Parathyroid adenoma (tissue), 2 donors: ENCODE measurements around the gene RPH3AL.
"Not testable (repeated sequence)": the region's sequence is repeated elsewhere in the genome, so short reads cannot be mapped to it uniquely, and the experiment has no call there.

Experiments
- H2AFZ ChIP-seq: fragments of 300-600 bp; sonication (generic); one replicate; pipeline ENCODE4 v1.7.0; 2017; ENCODE audit warnings: antibody characterized with exemption, mild to moderate bottlenecking
- H3K27ac ChIP-seq: fragments of 300-600 bp; sonication (generic); one replicate; pipeline ENCODE4 v1.7.0; 2017
- H3K27me3 ChIP-seq: fragments of 300-600 bp; sonication (generic); one replicate; pipeline ENCODE4 v1.7.0; 2017; ENCODE audit warnings: low read length; ENCODE audit not compliant: control insufficient read depth, insufficient read depth
- H3K36me3 ChIP-seq: fragments of 300-600 bp; sonication (generic); one replicate; pipeline ENCODE4 v1.7.0; 2017; ENCODE audit warnings: low read length; ENCODE audit not compliant: control insufficient read depth, insufficient read depth
- H3K4me1 ChIP-seq: fragments of 300-600 bp; sonication (generic); one replicate; pipeline ENCODE4 v1.7.0; 2017; ENCODE audit warnings: control low read depth
- H3K4me2 ChIP-seq: fragments of 300-600 bp; sonication (generic); one replicate; pipeline ENCODE4 v1.7.0; 2017; ENCODE audit warnings: low read length
- H3K4me3 ChIP-seq: fragments of 300-600 bp; sonication (generic); one replicate; pipeline ENCODE4 v1.7.0; 2017; ENCODE audit warnings: low read depth, low read length
- H3K79me2 ChIP-seq: fragments of 300-600 bp; sonication (generic); one replicate; pipeline ENCODE4 v1.7.0; 2017; ENCODE audit warnings: control low read depth
- H3K9ac ChIP-seq: fragments of 300-600 bp; sonication (generic); one replicate; pipeline ENCODE4 v1.7.0; 2017; ENCODE audit warnings: mild to moderate bottlenecking
- H3K9me3 ChIP-seq: fragments of 300-600 bp; sonication (generic); one replicate; pipeline ENCODE4 v1.7.0; 2017; ENCODE audit warnings: low read length; ENCODE audit not compliant: control insufficient read depth
- TF ChIP-seq, protein P1 (sequence below): fragments of 300-600 bp; sonication (generic); IDR thresholded peaks from one replicate; pipeline ENCODE4 v1.7.0; 2017; ENCODE audit warnings: antibody characterized with exemption, mild to moderate bottlenecking
- donor health status: primary hyperparathyroidism.

Gene RPH3AL

DNA sequence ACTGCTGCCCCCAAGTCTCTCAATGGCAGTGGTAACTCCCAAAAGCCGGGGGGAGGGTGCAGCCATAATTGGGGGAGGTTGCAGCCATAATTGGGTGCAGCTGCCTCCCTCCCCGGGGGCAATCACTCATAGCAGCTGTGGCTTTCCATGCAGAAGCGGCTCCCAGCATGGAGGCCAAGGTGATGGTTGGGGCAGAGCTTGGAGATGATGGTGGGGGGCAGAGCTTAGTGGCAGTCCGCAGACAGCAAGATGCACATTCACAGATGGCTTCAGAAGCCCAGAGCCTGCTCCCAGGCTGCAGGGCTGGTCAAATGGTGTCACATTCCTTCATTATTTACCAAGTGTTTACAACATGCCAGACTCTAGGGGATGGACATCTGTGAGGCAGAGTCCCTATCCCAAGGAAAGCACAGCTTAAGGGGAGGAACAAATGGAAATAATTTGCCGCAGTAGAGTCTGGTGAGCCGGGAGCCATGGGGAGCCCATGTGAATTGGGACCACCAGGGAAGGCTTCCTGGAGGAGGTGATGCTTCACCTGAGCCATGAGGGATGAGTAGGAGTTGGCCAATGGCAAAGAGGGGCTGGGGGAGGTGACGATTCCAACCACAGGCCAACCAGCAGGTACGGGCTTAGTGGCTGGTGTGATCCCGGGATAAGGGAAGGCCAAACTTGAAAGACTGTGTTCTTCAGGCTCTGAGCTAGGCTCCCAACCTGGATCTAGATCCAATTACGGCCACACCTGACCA, 179.3 kb downstream of the RPH3AL start:
- Histone ChIP-seq H3K9me3 (no peaks in the 10 kb centered on the region), H3K79me2 (no peaks in the 10 kb centered on the region), H2AFZ (no peak overlapping the region), H3K9ac (no peak overlapping the region), H3K4me2 (no peak overlapping the region), H3K4me3 (no peak overlapping the region), H3K27ac (no peak overlapping the region), H3K27me3 (no peaks in the 10 kb centered on the region), H3K4me1 (no peaks in the 10 kb centered on the region), H3K36me3 (no peaks in the 10 kb centered on the region)
- TF ChIP-seq, protein P1, sequence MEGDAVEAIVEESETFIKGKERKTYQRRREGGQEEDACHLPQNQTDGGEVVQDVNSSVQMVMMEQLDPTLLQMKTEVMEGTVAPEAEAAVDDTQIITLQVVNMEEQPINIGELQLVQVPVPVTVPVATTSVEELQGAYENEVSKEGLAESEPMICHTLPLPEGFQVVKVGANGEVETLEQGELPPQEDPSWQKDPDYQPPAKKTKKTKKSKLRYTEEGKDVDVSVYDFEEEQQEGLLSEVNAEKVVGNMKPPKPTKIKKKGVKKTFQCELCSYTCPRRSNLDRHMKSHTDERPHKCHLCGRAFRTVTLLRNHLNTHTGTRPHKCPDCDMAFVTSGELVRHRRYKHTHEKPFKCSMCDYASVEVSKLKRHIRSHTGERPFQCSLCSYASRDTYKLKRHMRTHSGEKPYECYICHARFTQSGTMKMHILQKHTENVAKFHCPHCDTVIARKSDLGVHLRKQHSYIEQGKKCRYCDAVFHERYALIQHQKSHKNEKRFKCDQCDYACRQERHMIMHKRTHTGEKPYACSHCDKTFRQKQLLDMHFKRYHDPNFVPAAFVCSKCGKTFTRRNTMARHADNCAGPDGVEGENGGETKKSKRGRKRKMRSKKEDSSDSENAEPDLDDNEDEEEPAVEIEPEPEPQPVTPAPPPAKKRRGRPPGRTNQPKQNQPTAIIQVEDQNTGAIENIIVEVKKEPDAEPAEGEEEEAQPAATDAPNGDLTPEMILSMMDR: no peak

DNA sequence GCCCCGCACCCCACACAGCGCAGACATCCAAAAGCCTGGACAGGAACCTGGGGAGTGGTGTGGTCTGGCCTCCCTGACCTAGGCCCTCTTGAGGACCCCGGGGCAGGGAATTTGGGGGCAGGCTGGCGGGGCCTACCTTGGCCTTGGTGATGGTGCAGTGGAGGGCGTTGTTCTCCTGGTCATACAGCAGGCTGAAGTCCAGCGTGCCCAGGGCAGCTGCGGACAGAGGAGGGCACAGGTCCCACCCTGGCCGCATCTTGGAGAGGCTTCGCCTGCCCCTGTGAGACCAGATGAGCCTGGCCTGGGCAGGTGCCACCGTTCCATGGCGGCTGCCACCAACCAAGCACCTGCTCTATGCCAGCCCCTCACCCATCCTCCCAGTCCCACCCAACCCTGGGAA, 180.2 kb downstream of the RPH3AL start:
- H3K79me2 ChIP-seq: no peaks in the 10 kb centered on the region
- H2AFZ ChIP-seq: no peak overlapping the region
- H3K27me3 ChIP-seq: no peaks in the 10 kb centered on the region
- no peaks in the 10 kb centered on the region for H3K36me3 ChIP-seq
- TF ChIP-seq, protein P1: no peak
- H3K4me1 ChIP-seq: no peaks in the 10 kb centered on the region
- no peak overlapping the region for H3K4me3 ChIP-seq
- no peaks in the 10 kb centered on the region for H3K9me3 ChIP-seq
- H3K27ac ChIP-seq: no peak overlapping the region
- H3K4me2 ChIP-seq: no peak overlapping the region
- H3K9ac ChIP-seq: no peak overlapping the region

DNA sequence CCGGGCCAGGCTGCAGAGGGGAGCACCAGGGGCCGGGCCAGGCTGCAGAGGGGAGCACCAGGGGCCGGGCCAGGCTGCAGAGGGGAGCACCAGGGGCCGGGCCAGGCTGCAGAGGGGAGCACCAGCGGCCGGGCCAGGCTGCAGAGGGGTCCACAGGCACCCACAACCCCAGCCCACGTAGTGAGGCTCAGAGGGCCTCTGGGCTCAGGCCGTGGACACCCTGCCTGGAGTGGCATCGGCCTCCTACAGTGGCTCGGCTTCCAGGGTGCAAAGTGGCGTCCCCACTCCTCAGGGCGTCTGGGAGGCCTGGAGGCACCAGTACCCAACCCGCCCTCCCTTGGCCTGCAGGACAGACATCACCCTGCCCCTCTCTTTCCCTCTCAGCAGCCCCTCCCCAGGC, 180.7 kb downstream of the RPH3AL start:
- H3K27me3 ChIP-seq: no peaks in the 10 kb centered on the region
- no peak overlapping the region for H2AFZ ChIP-seq
- no peak overlapping the region for H3K9ac ChIP-seq
- H3K9me3 ChIP-seq: no peaks in the 10 kb centered on the region
- H3K4me3 ChIP-seq: no peak overlapping the region
- no peaks in the 10 kb centered on the region for H3K36me3 ChIP-seq
- H3K79me2 ChIP-seq: no peaks in the 10 kb centered on the region
- no peak overlapping the region for H3K27ac ChIP-seq
- TF ChIP-seq, protein P1: no peak
- no peak overlapping the region for H3K4me2 ChIP-seq
- H3K4me1 ChIP-seq: no peaks in the 10 kb centered on the region

DNA sequence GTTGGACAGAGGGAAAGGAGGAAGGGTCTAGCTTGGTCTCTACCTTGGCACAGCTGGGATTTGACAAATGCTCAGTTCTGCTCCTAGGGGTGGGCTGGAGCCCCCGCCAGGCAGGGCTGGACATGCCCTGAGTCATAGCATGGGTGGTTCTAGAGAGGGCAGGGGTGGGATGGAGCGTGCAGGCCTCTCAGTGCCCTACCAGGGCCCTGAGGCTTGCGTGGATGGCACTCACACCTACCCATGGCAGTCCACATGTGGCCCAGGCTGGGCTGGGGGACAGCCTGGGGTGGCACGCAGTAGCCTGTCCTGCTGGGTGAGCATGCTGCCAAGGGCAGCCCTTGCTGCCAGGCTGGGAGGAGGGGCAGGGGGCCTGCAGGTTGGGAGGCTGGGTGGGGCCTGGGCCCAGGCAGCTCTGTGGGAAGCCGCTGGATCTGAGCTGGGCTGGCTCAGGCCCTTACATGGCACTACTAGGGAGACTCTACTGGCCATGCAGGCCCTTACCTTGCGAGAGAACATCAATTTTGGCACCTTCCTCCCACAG, 182.4 kb downstream of the RPH3AL start:
- TF ChIP-seq, protein P1: no peak
- Histone ChIP-seq H2AFZ (no peak overlapping the region), H3K36me3 (no peaks in the 10 kb centered on the region)

DNA sequence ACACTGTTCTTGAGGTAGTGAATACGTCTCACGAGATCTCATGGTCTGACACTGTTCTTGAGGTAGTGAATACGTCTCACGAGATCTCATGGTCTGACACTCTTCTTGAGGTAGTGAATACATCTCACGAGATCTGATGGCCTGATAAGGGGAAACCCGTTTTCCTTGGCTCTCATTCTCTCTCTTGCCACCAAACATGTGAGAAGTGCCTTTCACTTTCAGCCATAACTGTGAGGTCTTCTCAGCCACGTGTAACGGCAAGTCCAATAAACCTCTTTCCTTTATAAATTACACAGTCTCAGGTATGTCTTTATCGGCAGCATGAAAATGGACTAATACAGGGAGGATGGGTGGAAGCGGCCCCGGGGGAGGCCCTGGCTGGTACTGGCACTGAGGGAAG, 184.0 kb downstream of the RPH3AL start:
- H3K9me3 ChIP-seq, H3K36me3 ChIP-seq, H3K4me2 ChIP-seq, H3K9ac ChIP-seq, H3K4me3 ChIP-seq, H3K27ac ChIP-seq, H3K79me2 ChIP-seq, H2AFZ ChIP-seq, H3K27me3 ChIP-seq, H3K4me1 ChIP-seq: not testable (repeated sequence)

More for the DNA sequence above, 182.4 kb downstream of the RPH3AL start:
- H3K27me3 ChIP-seq: no peaks in the 10 kb centered on the region
- no peak overlapping the region for H3K4me3 ChIP-seq
- H3K4me1 ChIP-seq: no peaks in the 10 kb centered on the region
- H3K4me2 ChIP-seq: no peak overlapping the region
- no peaks in the 10 kb centered on the region for H3K79me2 ChIP-seq
- no peaks in the 10 kb centered on the region for H3K9me3 ChIP-seq
- no peak overlapping the region for H3K9ac ChIP-seq
- H3K27ac ChIP-seq: no peak overlapping the region
